DOHH2 (cell line): ENCODE data around the gene IL31.

Source experiments
- CTCF ChIP-seq: fragments of 200-600 bp; sonication (generic); IDR thresholded peaks from one replicate; pipeline ENCODE4 v1.5.1; 2014; ENCODE audit warnings: antibody characterized with exemption, mild to moderate bottlenecking, low read depth, low read length; ENCODE audit not compliant: poor library complexity, severe bottlenecking
- EZH2phosphoT487 ChIP-seq: fragments of 200-600 bp; sonication (generic); IDR thresholded peaks from 2 replicates; pipeline ENCODE4 v1.6.1; 2017; ENCODE audit warnings: borderline replicate concordance, mild to moderate bottlenecking, antibody characterized with exemption, low read length, moderate library complexity, mixed read lengths

DNA sequence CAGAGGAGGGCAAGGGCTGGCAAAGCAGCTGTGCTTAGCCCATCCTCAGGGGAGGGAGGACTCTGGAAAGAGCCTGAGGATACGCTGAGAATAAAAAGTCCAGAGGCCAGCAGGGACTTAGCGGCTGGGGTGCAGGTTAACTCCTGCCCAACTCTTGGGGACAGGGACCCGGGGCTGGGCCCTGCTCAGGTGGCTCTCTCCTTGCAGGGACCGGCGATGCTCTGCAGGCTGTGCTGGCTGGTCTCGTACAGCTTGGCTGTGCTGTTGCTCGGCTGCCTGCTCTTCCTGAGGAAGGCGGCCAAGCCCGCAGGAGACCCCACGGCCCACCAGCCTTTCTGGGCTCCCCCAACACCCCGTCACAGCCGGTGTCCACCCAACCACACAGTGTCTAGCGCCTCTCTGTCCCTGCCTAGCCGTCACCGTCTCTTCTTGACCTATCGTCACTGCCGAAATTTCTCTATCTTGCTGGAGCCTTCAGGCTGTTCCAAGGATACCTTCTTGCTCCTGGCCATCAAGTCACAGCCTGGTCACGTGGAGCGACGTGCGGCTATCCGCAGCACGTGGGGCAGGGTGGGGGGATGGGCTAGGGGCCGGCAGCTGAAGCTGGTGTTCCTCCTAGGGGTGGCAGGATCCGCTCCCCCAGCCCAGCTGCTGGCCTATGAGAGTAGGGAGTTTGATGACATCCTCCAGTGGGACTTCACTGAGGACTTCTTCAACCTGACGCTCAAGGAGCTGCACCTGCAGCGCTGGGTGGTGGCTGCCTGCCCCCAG is 32.3 kb upstream of the IL31 start:
- TF ChIP-seq CTCF (no peak), EZH2phosphoT487 (no peak)
